NT2/D1 (cell line): ENCODE measurements around the gene LSM11.

ENCODE experiments used
- DNase-seq: peaks from one replicate; pipeline ENCODE4 v3.0.0-alpha.2; 2011; ENCODE audit warnings: low read depth, low spot score
- H3K27me3 ChIP-seq: 2 replicates; pipeline ENCODE4 v1.6.0; 2011; ENCODE audit warnings: mild to moderate bottlenecking; ENCODE audit not compliant: insufficient read length, insufficient read depth
- H3K36me3 ChIP-seq: 2 replicates; pipeline ENCODE4 v1.6.1; 2011; ENCODE audit warnings: mild to moderate bottlenecking, low read length, mixed read lengths; ENCODE audit not compliant: insufficient read depth, insufficient read length
- H3K4me1 ChIP-seq: 2 replicates; pipeline ENCODE4 v1.5.1; 2011; ENCODE audit not compliant: insufficient read depth, insufficient read length
- H3K4me3 ChIP-seq: 2 replicates; pipeline ENCODE4 v1.5.1; 2011; ENCODE audit warnings: low read depth; ENCODE audit not compliant: insufficient read length
- H3K9ac ChIP-seq: 2 replicates; pipeline ENCODE4 v1.6.0; 2011; ENCODE audit warnings: low read depth; ENCODE audit not compliant: insufficient read length
- H3K9me3 ChIP-seq: 2 replicates; pipeline ENCODE4 v1.5.1; 2011; ENCODE audit warnings: mild to moderate bottlenecking, low read length; ENCODE audit not compliant: insufficient read depth
- SUZ12 ChIP-seq: IDR thresholded peaks from 2 replicates; pipeline ENCODE4 v1.6.1; 2011; ENCODE audit not compliant: insufficient read length, insufficient read depth; ENCODE audit errors: extremely low read depth
- YY1 ChIP-seq: IDR thresholded peaks from 2 replicates; pipeline ENCODE4 v1.6.1; 2011; ENCODE audit not compliant: insufficient read length, insufficient read depth
- ZNF274 ChIP-seq: IDR thresholded peaks from 2 replicates; pipeline ENCODE4 v1.6.1; 2011; ENCODE audit warnings: mild to moderate bottlenecking, low read depth, low read length

LSM11 gene

GRCh38 chr5:157747766-157748700 lies 4.5 kb downstream of the LSM11 start:
- no peak for TF ChIP-seq SUZ12
- TF ChIP-seq ZNF274, result no peak
- TF ChIP-seq YY1, result no peak
- no peak for DNase-seq
- Histone ChIP-seq H3K27me3 (peaks cover 14% of the 10 kb centered on the region), H3K36me3 (peaks cover 3% of the 10 kb centered on the region), H3K9ac (no peak overlapping the region), H3K4me1 (no peaks in the 10 kb centered on the region), H3K4me3 (no peak overlapping the region), H3K9me3 (no peaks in the 10 kb centered on the region)

GRCh38 chr5:157748760-157749461 lies 5.4 kb downstream of the LSM11 start:
- peaks cover 13% of the 10 kb centered on the region for H3K27me3 ChIP-seq
- DNase-seq, result no peak
- TF ChIP-seq SUZ12, result no peak
- TF ChIP-seq ZNF274, result no peak
- H3K4me3 ChIP-seq, result no peak overlapping the region
- no peaks in the 10 kb centered on the region for H3K9me3 ChIP-seq
- H3K9ac ChIP-seq, result no peak overlapping the region
- H3K4me1 ChIP-seq, result no peaks in the 10 kb centered on the region
- H3K36me3 ChIP-seq, result peaks cover 3% of the 10 kb centered on the region

GRCh38 chr5:157749462-157749799 lies 5.9 kb downstream of the LSM11 start:
- Histone ChIP-seq H3K4me3 (no peak overlapping the region), H3K9me3 (no peaks in the 10 kb centered on the region), H3K36me3 (peaks cover 3% of the 10 kb centered on the region), H3K27me3 (peaks cover 8% of the 10 kb centered on the region), H3K9ac (no peak overlapping the region), H3K4me1 (no peaks in the 10 kb centered on the region)
- DNase-seq, result no peak
- TF ChIP-seq YY1, result no peak
- no peak for TF ChIP-seq ZNF274
- TF ChIP-seq SUZ12, result no peak

- TF ChIP-seq ZNF274, result no peak
- TF ChIP-seq YY1, result no peak
- no peak for TF ChIP-seq SUZ12
- no peaks in the 10 kb centered on the region for H3K27me3 ChIP-seq
- peaks cover 11% of the 10 kb centered on the region for H3K36me3 ChIP-seq
- no peaks in the 10 kb centered on the region for H3K9me3 ChIP-seq
- no peaks in the 10 kb centered on the region for H3K4me1 ChIP-seq
- DNase-seq, result no peak
- H3K4me3 ChIP-seq, result no peak overlapping the region
- H3K9ac ChIP-seq, result no peak overlapping the region
Observed at GRCh38 chr5:157750320-157750719, 6.8 kb downstream of the LSM11 start.

- peaks cover 18% of the 10 kb centered on the region for H3K36me3 ChIP-seq
- no peak overlapping the region for H3K4me3 ChIP-seq
- no peaks in the 10 kb centered on the region for H3K4me1 ChIP-seq
- no peaks in the 10 kb centered on the region for H3K9me3 ChIP-seq
- TF ChIP-seq SUZ12 (no peak), ZNF274 (no peak), YY1 (no peak)
- H3K27me3 ChIP-seq, result no peaks in the 10 kb centered on the region
- H3K9ac ChIP-seq, result no peak overlapping the region
- no peak for DNase-seq
Observed at GRCh38 chr5:157756122-157756521, 12.6 kb downstream of the LSM11 start.

- Histone ChIP-seq H3K27me3 (no peaks in the 10 kb centered on the region), H3K9me3 (no peaks in the 10 kb centered on the region), H3K9ac (no peak overlapping the region), H3K4me1 (no peaks in the 10 kb centered on the region), H3K36me3 (peaks cover 14% of the 10 kb centered on the region), H3K4me3 (no peak overlapping the region)
- no peak for TF ChIP-seq YY1
- TF ChIP-seq ZNF274, result no peak
- no peak for TF ChIP-seq SUZ12
- DNase-seq, result no peak
Observed at GRCh38 chr5:157758706-157759105, 15.2 kb downstream of the LSM11 start.

- Histone ChIP-seq H3K36me3 (no peaks in the 10 kb centered on the region), H3K27me3 (no peaks in the 10 kb centered on the region), H3K9me3 (no peaks in the 10 kb centered on the region), H3K4me3 (no peak overlapping the region), H3K4me1 (no peaks in the 10 kb centered on the region), H3K9ac (no peak overlapping the region)
- TF ChIP-seq YY1 (no peak), SUZ12 (no peak), ZNF274 (no peak)
- no peak for DNase-seq
Observed at GRCh38 chr5:157761690-157762621, 18.4 kb downstream of the LSM11 start.
